Muscle of leg (tissue), 11 donors: Measurements from ENCODE around the gene TSPAN1. TPM values are rescaled to one million over a fixed set of nuclear protein-coding genes. Genes with fewer than 3 reads are reported as not detected.

Experiments used
- DNase-seq: peaks from one replicate; pipeline ENCODE4 v3.0.0; 2013
- H3K27ac ChIP-seq: one replicate; pipeline ENCODE4 v1.5.1; 2013; ENCODE audit warnings: mild to moderate bottlenecking, low read length, control low read depth
- H3K27me3 ChIP-seq: one replicate; pipeline ENCODE4 v1.6.1; 2013; ENCODE audit warnings: low read length; ENCODE audit not compliant: control insufficient read depth, insufficient read depth
- H3K36me3 ChIP-seq: one replicate; pipeline ENCODE4 v1.6.1; 2013; ENCODE audit warnings: low read length; ENCODE audit not compliant: control insufficient read depth, insufficient read depth
- H3K4me1 ChIP-seq: one replicate; pipeline ENCODE4 v1.6.1; 2013; ENCODE audit warnings: low read length; ENCODE audit not compliant: control insufficient read depth, insufficient read depth
- H3K4me3 ChIP-seq: one replicate; pipeline ENCODE4 v1.5.1; 2013; ENCODE audit warnings: low read length, control low read depth
- H3K9me3 ChIP-seq: replicated peaks from 2 replicates; pipeline ENCODE4 v1.6.1; 2013; ENCODE audit warnings: low read depth, low read length; ENCODE audit not compliant: control insufficient read depth
- WGBS: methylation state at CpG from one replicate; pipeline ENCODE4 v1.1.5; 2013; ENCODE audit warnings: missing lambda C conversion rate; ENCODE audit not compliant: insufficient coverage; 5-methylcytosine and 5-hydroxymethylcytosine counted together
- polyA plus RNA-seq, 8 donors: library from polyadenylated mRNA; unstranded; fragments of 120-200 nt; gene quantifications; one replicate each; pipeline versions ENCODE4 v1.2.1 to v1.2.3, GENCODE V29; 2013; ENCODE audit warnings: inconsistent platforms in 1 of 8, low replicate concordance in 1 of 8; ENCODE audit not compliant: insufficient read length in 8 of 8, insufficient read depth in 1 of 8
- total RNA-seq: library from RNA; stranded (reverse); fragments of 120-200 nt; gene quantifications from one replicate; pipeline ENCODE4 v1.2.4, GENCODE V29; 2013

The TSPAN1 gene
- total and polyA plus RNA-seq, 9 donors, result 0.31 to 1.7 (median 0.51) TPM; not detected in 2

GRCh38 chr1:46176211-46176865 lies 1.5 kb downstream of the TSPAN1 start, which contains the start of gene P3R3URF:
Gene P3R3URF (minus strand): TSS chr1:46176488. CDS start chr1:46176471, 17 bp downstream.
- H3K9me3 ChIP-seq, result no peaks in the 10 kb centered on the region
- H3K27me3 ChIP-seq, result no peaks in the 10 kb centered on the region
- DNase-seq, result no peak
- no peaks in the 10 kb centered on the region for H3K36me3 ChIP-seq
- H3K4me3 ChIP-seq, result no peak within 1 kb of the TSS
- no peak within 1 kb of the TSS for H3K27ac ChIP-seq
- peaks cover 38% of the 10 kb centered on the region for H3K4me1 ChIP-seq
- 82% methylated on average over 12 of the region's 13 CpGs for WGBS

GRCh38 chr1:46179138-46180081 lies 4.5 kb downstream of the TSPAN1 start:
- peaks cover 46% of the 10 kb centered on the region for H3K4me1 ChIP-seq
- H3K27ac ChIP-seq, result no peak overlapping the region
- H3K4me3 ChIP-seq, result no peak overlapping the region

GRCh38 chr1:46180082-46180616 lies 5.3 kb downstream of the TSPAN1 start:
- Histone ChIP-seq H3K9me3 (no peaks in the 10 kb centered on the region), H3K4me1 (peaks cover 39% of the 10 kb centered on the region), H3K27ac (no peak overlapping the region), H3K36me3 (no peaks in the 10 kb centered on the region), H3K4me3 (no peak overlapping the region), H3K27me3 (no peaks in the 10 kb centered on the region)
- no peak for DNase-seq
- WGBS, result 44% methylated on average over 7 of the region's 12 CpGs

More at GRCh38 chr1:46179138-46180081, 4.5 kb downstream of the TSPAN1 start:
- Histone ChIP-seq H3K36me3 (no peaks in the 10 kb centered on the region), H3K9me3 (no peaks in the 10 kb centered on the region), H3K27me3 (no peaks in the 10 kb centered on the region)
- DNase-seq, result peak; percentile 93
- 16% methylated on average over 7 of the region's 10 CpGs for WGBS

- DNase-seq, result no peak
- WGBS, result 42% methylated on average over 6 of the region's 10 CpGs
- H3K4me1 ChIP-seq, result peaks cover 39% of the 10 kb centered on the region
- H3K27me3 ChIP-seq, result no peaks in the 10 kb centered on the region
- no peaks in the 10 kb centered on the region for H3K9me3 ChIP-seq
- H3K4me3 ChIP-seq, result no peak overlapping the region
- H3K27ac ChIP-seq, result no peak overlapping the region
- no peaks in the 10 kb centered on the region for H3K36me3 ChIP-seq
Observed at GRCh38 chr1:46181343-46182260, 6.7 kb downstream of the TSPAN1 start.

- Histone ChIP-seq H3K4me3 (no peak overlapping the region), H3K27ac (peak overlapping the region; percentile 57), H3K9me3 (no peaks in the 10 kb centered on the region), H3K27me3 (no peaks in the 10 kb centered on the region), H3K36me3 (peaks cover 15% of the 10 kb centered on the region), H3K4me1 (peaks cover 39% of the 10 kb centered on the region)
- 48% methylated on average over 6 of the region's 8 CpGs for WGBS
- peak; percentile 74 for DNase-seq
Observed at GRCh38 chr1:46183079-46183847, 8.4 kb downstream of the TSPAN1 start.

- H3K27me3 ChIP-seq, result no peaks in the 10 kb centered on the region
- H3K27ac ChIP-seq, result no peak overlapping the region
- no peak overlapping the region for H3K4me3 ChIP-seq
- H3K9me3 ChIP-seq, result no peaks in the 10 kb centered on the region
- H3K4me1 ChIP-seq, result peaks cover 39% of the 10 kb centered on the region
- H3K36me3 ChIP-seq, result peaks cover 21% of the 10 kb centered on the region
- 67% methylated on average over 10 of the region's 12 CpGs for WGBS
- DNase-seq, result no peak
Observed at GRCh38 chr1:46183926-46184557, 9.2 kb downstream of the TSPAN1 start.

GRCh38 chr1:46184920-46185658 lies 10.2 kb downstream of the TSPAN1 start:
- Histone ChIP-seq H3K4me1 (peaks cover 30% of the 10 kb centered on the region), H3K27me3 (no peaks in the 10 kb centered on the region), H3K9me3 (no peaks in the 10 kb centered on the region), H3K36me3 (peaks cover 30% of the 10 kb centered on the region), H3K4me3 (no peak overlapping the region), H3K27ac (no peak overlapping the region)
- no peak for DNase-seq
- 47% methylated on average over 3 of the region's 7 CpGs for WGBS

GRCh38 chr1:46186076-46186475 lies 11.2 kb downstream of the TSPAN1 start:
- H3K36me3 ChIP-seq, result peaks cover 40% of the 10 kb centered on the region
- DNase-seq, result no peak
- no peaks in the 10 kb centered on the region for H3K9me3 ChIP-seq
- H3K27ac ChIP-seq, result no peak overlapping the region
- no peaks in the 10 kb centered on the region for H3K27me3 ChIP-seq
- H3K4me3 ChIP-seq, result no peak overlapping the region
- 67% methylated on average over 1 of the region's 2 CpGs for WGBS
- H3K4me1 ChIP-seq, result peaks cover 27% of the 10 kb centered on the region
